ENCODE data around the gene SH3RF2.

Gene SH3RF2

DNA sequence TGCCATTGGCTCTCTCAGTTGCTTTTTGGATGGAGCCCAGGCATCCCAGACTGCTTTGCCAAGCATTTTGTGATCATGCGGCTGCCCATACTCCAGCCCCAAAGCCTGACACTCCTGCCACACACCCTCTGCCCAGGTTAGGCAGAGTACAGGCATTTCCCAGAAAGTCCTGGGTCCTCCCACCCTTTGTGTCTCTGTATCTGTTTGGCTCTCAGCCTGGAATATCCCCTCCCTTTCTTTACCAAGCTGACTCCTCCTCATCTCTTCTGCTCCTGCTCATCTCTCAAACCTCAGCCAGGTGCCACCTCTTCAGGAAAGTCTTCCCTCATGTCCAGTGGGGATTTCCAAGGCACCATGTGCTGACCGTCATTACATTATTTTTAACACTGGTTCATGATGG lies 14.3 kb upstream of the SH3RF2 start:
- no peak for DNase-seq

DNA sequence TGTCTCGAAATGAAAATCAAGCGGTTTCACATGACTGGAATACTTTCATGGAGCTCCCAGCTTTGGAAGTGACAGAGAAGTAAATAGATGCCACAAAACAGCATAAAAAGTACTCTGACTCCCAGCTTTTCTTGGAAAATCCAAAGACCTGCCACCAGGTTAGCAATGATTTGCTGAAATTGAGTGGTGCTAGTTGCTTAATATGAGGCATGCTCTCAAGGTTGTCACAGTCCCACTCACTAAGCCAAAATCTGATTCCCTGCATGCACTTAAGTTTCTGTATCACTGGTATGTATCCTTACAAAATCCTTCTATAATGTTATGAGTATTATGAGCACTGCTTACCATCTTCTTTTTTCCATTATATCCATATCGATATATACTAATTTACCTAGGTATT lies 13.0 kb upstream of the SH3RF2 start:
- DNase-seq, result no peak

DNA sequence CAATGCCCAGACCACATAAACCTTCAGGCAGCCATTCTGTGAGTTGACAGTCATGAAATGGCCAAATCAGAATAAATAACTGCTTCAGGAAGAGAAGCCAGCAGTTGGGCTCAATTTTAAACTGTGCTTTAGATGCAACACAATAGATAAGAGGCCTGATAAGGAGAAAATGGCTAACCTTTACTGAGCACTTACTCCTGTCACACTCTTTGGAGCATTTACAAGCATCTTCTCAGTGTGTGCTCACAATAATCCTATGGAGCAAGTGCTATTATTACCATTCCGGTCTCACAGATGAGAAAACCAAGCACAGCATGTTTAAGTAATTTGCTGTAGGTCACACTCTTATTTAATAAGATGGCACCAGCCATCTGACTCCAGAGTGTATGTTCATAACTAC lies 11.5 kb upstream of the SH3RF2 start:
- no peak for DNase-seq

DNA sequence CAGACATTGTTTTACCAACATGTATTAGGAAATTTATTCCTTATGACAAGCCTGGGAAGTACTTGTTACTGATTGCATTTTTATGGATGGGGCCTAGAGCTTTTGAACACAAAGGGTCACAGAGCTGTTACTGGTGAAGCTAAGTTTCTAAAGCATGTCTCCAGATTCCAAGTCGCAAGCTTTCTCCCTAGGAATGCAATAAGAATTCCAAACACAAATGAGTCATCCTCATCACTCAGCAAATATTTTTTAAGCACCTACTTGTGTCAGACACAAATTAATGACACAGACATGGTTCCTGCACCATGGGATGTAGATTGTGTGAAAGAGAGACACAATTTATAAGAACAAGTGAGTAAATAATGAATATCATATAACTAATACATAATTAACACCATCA lies 11.0 kb upstream of the SH3RF2 start:
- peak; percentile 66 for DNase-seq

DNA sequence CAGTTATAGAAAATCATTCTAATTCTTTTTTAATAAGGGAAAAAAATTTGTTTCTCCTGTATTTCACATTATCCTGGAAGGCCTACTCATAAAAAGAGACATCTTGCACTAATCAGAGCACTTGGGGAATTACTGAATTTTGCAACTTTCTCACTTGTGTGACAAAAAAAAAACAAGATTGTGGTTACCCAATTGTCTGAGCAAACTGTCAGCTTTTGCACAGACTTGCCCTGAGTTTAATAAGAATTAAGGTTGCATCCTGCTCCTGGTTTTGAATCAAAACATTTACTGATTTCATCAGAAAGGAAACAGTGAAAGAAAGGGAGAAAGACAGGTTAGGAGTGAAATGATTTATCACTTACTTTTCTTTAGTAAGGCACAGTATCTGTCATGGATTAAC lies 10.6 kb upstream of the SH3RF2 start:
- no peak for DNase-seq

DNA sequence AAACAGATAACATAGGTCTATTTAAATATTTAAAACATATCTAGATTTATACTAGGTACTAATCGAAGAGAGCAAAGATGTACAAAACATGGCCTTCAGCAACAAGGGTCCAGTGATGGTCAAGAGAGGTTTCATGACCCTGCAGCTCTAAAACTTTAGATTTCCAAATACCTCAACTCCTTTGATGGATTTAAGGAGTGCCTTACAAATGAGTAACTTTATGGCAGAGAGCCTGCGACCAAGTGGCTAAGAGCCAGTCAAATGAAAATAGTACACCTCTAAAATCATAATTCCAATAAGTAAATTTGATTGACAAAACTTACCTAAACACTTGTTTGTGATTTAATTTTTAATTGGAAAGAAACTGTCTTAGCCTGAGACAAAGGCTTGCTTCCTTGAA lies 4.7 kb upstream of the SH3RF2 start:
- no peak for DNase-seq

DNA sequence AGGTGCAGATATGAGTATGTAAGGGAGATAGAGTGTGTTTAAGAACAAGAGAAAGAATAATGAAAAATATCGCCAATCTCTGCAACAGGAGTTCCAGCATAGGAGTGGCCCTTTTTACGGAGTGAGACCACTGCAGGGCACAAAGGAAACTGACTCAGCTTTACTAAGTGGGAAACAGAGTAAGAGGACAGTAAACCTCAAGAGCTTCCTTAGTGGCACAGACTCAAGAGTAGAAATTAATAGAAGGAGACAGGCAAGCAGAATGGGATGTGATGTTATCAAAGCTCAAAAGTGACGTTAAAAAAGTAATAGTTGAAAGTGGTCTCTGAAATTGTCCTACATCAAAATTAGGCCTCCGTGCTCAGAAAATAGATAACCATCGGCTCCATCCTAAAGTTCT lies 2.1 kb upstream of the SH3RF2 start:
- DNase-seq, result no peak

DNA sequence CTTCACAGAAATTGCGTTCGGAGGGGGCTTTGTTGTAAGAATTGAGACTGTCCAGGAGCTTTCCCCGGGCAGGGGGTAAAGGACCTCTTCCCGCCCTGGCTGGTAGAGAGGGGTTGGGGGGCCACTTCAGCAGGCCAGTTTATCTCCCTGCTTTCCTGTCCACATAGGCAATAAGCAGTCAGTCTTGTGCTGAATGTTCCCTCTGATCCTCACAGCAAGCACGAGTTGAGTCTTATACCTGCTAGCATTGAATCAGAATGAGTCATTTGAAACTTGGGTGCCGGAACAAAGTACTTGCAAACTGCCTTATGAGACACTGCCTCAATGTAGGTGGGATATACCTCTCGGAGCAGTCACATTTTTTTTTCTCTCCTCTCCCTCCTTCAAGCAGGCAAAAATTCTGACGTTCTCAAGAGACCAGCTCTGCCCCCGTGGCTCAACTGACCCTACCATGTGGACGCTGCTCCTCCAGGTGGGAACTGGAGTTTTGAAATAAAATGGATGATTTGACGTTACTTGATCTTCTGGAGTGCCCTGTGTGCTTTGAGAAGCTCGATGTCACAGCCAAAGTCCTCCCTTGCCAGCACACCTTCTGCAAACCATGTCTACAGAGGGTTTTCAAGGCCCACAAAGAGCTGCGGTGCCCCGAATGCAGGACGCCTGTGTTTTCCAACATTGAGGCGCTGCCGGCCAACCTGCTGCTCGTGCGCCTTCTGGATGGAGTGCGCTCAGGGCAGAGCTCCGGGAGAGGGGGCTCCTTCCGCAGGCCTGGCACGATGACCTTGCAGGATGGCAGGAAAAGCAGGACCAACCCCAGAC lies 1.3 kb downstream of the SH3RF2 start:
- DNase-seq, result peak; percentile 80

DNA sequence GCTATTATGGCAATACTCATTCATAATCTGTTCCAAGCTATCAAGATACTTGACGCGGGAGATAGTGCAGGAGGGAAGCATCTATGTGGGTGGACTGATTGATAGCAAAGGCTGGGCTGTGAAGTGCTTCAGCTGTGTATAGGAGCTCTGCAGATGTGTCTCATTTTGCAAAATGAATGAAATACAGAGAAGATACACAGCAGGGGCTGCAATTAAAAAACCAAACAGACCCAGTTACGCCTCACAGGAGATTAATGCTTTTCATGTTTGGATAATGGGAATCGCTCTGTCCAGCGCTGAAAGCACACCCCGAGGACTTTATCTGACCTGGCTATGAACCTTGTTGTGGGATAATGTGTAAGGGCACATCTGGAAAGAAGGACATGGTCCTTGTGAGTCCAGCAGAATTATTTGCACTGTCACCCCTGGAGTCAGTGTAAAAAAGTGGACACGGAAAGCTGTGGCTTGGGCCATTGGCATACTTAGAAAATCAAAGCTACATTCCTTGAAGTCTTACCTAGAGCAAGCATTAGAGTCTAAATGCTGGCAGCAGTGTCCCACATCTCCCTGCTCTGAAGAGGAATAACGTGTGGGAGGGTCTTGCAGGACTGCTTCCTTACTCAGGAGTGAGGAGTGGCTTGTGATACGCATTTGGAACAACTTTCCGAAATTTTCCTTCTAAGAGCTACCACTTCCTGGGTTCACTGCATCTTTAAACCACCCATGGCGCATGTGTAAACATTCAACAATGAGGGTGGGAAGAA lies 2.6 kb downstream of the SH3RF2 start:
- peak; percentile 69 for DNase-seq

DNA sequence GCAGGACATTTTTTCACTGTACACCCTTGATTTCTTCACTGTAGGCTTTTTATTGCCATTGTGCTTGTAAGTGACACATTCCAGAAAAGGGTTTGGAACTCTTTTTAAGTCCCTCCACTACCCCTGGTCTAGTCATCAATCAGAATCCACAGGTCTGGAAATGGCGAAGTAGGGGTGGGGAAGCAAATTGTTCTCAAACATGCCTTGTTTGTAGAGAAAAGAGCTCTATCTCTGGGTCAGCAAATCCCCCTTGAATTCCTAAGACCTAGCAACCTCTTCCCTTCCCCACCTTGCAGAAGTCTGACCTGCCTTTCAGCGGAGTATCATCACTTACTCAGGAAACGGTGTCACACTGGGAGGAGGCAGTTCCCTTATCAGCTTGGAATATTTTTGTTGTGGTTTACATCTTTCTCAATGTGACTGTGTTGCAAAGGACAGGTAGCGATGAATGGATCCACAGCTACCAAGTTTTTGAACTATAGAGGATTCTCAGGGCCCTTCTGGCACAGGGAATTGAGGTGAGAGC lies 3.2 kb downstream of the SH3RF2 start:
- no peak for DNase-seq

DNA sequence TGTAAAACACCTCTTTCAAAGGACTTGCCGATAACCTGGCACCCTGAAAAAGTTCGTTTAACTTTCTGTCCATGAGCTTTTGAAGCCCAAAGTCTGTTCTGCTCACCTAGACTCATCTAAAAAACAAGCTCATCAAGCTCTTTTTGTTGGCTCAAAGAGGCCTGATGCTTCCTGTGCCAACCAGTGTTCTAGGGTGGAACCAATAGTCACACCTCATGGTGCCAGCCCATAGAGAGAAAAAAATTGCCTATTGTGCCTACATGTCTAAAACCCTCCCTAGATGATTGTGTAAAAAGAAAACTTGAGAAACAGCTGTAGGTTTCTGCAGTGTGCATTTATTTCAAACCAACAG lies 4.7 kb downstream of the SH3RF2 start:
- no peak for DNase-seq

DNA sequence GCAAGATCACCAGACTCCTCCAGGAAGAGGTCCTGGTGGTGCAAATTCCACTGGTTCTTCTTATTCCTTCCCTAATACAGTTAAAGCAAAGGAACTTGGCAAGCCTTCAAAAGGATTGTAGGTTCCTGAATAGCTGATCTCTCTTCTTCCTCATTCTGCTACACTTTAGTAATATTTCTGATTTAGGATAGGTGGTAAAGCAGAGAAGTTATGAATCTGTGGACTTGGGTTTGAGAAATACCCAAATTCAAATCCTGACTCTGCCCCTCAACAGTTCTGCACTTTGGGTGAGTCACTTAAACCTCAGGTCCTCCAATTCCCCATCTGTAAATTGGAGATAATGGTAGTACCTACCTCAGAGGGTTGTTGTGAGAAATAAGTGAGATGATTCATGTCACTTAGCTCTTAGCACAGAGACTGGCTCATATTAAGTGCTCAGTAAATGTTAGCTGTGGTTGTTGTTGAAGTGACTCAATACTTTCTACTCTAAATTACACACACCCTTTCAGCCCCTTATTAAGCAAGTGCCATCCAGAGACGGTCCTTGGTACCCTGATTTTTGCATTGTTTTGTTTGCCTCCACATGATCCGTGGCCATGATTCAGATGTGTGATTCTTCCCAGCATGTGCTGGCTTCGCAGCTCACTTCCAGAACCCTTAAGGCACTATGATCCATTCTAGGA lies 5.2 kb downstream of the SH3RF2 start:
- peak; percentile 69 for DNase-seq

DNA sequence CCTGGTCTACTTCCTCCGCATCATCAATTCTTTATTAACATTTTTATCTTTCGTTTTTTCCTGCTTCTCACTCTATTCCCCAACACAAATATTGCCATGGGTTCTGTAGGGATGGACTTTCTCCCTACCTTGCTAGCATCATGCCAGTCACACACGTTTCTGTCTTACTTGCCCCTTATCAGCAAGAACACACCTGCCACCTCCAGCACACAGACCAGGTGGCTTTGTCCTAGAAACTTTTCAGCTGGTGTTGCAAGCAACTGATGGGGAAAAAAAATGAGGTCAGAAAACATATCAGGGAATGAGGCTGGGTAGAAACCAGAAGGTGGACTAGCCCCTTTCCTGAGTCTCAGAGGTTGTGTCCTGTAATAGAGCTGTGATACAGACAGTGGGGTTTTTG lies 5.8 kb downstream of the SH3RF2 start:
- no peak for DNase-seq

DNA sequence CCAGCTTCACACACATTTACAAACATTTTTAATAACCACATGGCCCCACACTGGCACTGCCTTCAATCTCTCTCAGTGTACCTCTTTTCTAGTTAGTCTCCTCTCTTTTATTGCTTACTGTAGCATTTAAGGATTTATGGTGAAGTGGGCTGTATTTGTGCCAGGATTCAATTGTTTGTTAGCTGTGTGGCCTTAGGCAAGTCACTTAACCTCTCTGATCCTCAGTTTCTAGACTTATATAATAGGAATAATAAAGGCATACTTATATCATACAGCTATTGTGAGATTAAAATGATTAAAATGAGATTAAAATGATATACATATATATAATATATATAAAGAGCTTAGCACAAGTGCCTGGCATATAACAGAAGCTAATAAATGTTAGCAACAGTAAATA lies 6.4 kb downstream of the SH3RF2 start:
- DNase-seq, result no peak

DNA sequence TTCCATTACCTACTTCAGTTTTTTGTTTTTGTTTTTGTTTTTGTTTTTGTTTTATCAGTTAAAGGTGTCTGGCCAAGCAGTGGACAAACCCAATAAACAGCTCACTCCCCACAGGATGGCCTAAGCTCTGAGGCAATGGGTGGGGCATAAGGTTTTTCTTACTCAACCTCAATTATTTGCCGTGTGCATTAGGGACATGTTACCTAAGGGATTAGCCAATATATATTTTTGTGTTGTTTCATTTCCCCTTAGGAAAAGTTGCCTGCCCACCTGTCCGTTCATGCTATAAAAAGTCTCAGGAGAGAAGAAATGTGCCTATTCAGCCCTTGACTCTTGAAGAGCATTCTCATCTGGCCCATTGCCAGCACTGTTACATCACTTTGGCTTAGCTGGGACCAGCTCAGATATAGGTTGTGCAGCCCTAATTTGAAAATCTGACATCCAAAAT lies 7.3 kb downstream of the SH3RF2 start:
- DNase-seq, result no peak

DNA sequence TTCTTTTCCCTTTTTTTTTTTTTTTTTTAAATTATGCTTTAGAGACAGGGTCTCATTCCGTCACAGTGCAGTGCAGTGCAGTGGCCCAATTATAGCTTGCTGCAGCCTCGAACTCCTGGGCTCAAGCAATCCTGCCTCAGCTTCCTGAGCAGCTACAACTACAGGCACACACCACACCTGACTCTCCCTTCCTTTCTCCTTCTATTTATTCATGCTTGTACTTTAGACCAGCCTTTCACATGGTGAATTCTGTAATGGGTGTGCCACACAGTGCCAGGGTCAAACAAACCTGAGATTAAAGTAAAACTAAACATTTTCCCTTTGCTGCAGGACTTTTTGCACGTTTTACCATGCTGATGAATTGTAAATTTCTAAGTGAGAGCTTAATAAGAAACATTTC lies 8.0 kb downstream of the SH3RF2 start:
- no peak for DNase-seq

DNA sequence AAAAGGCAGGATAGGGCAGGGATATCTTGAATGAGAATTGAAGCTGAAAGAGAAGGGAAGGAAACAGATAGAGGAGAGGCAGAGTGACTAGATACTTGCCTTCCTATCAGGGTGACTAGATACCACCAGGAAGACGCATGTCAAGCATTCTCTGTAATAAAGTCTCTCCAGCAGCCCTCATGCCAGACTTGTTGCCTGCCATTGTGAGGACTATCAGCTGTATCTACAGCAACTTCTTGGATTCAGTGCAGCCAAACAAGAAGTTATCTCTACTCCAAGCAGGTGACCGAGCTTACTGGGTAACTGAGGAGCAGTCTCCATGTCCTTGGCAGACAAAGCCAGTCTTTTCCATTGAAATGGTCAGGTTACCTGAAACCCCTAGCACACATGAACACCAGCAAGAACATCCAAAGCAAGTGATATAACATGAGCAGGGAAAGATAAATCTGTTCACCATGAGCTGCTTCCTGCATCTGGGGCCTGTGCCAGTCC lies 9.3 kb downstream of the SH3RF2 start:
- DNase-seq, result no peak

DNA sequence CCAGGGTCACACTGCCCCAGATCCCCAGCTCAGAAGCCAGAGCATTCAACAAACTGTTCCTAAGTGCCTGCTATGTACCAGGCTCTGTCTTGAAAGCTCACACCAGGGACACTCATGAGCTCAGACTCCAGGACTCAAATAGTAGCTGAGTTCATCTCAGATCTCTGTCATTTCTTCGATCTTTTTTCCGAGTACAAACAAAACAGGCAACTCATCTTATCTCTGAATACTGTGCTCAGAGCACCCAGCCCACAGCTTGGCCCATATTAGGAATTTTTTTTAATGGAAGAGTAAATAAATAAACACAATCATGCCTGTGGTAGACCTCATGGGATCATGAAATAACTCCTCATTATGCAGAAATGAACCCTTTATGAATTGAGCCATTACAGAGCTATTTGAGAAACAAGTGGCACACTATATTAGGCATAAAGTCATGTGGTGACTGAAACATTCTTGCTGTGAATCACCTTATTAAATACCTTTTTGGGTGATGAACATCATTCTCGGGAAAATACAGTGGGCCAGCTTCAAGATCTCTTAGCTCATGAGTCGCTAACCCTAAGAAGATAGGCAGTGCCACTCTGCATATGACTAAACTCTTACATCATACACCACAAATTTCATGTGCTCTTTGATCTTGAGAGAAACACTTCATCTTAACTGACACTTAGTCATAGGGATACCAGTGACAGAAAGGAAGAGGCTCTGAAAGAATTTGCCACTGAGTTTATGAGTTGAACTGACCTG lies 9.9 kb downstream of the SH3RF2 start:
- peak; percentile 63 for DNase-seq

DNA sequence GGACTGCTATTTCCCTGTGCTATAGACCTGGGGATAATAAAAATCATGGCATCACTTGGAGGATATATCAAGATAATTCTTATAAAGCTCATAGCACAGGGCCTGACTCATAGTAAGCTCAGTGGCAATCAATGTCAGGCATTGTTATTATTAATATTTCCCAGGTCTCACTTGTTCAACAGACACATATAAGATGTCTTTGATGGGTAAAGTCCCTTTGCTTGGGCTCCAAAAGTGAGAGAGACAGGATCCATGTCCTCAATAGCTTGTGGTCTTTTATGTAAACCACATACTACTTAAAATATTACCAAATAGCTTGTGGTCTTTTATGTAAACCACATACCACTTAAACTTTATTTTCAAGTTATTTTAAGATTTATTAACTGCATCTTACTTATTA lies 11.2 kb downstream of the SH3RF2 start:
- DNase-seq, result no peak

DNA sequence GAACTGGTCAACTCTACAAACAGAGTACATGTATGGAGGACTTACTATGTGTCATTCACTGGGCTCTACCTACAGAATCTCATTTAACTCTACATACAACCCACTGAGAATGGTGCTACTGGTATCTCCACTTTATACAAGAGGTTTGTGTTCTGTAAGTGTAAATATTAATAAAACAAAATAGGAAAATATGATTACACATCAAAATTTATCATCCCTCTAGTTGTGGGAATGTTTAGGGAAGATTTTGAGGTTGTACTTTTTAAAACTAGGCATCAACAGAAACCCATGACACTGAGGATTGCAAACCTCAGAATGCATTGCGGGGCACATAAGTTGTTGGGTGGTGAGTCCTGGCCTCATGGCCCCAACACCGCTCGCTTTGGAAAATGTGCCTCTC lies 11.7 kb downstream of the SH3RF2 start:
- DNase-seq, result no peak

DNA sequence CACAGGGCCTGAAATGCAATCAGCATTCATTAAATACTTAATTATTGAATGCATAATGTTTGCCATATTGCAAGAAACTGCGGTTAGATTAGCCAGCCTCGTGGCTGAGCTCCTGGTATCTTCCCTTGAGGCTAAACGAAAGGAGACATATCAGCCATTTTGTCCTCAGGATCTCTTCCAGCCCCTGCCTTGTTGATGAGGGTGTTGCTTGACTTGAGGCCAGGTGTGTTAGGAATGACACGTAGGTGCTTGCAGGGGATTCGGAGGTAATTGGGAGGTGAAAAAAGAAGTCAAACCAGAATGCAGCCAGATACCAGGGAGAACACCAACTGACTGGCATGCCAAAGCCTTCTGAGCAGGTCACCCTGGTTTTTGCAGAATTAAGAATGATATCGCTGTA lies 12.5 kb downstream of the SH3RF2 start:
- DNase-seq, result no peak

DNA sequence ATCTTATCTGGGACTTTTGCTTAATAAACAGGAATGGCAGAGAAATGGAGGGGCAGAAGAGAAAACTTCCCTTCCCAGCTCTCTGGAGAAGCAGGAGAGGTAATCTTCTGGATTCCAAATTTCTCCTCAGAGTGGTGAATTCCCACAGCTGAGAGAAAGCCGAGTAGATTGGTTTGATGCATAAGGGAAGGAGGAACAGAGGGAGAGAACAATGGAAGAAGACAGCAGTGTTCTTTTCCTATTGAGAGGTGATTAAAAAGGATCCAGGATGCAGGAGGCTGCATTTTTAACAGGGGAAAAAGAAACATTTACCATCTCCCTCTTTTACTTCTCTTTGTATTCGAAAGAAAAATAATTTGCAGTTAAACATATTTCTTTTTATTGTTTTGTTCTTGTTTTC lies 13.1 kb downstream of the SH3RF2 start:
- no peak for DNase-seq

DNA sequence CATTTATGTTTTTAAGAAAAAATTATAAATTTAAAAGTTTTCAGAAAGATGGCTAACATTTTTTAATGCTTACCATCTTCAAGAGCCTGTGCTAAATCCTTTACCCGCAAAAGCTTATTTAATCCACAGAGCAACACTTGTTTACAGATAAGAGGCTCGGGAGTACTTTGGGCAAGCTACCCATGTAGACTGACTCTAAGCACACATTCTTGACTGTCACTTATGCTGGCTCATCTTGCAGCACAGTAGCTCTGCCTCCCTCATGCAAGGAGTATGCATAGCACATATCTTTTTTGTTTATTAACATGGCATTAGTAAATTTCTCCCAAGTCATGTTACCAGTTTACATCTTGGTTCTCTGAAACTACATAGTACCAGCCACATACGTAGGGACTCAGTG lies 14.7 kb downstream of the SH3RF2 start:
- DNase-seq, result no peak

Data from islet precursor cell (in vitro differentiated cells).